NCI-H82 treated with DMSO at 0.1 percent for 48 hours (cell line): Measurements from ENCODE around the gene RPTOR.

Experiments
- DNase-seq: peaks from one replicate; lab custom pipeline; 2025; ENCODE audit not compliant: unreplicated experiment; lab: John Stamatoyannopoulos, UW

RPTOR gene

DNA sequence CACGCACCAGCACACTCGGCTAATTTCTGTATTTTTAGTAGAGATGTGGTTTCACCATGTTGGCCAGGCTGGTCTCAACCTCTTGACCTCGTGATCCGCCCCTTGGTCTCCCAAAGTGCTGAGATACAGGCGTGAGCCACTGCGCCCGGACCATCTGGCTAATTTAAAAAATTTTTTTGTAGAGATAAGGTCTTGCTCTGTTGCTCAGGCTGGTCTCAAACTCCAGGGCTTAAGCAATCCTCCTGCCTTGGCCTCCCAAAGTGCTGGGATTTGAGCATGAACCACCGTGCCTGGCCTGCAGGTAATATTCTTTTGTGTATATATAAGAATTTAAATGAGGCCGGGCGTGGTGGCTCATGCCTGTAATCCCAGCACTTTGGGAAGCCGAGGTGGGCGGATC is 115.0 kb downstream of the RPTOR start:
- no peak for DNase-seq

GRCh38 chr17:80660527-80661198 is 116.0 kb downstream of the RPTOR start:
- DNase-seq, result no peak

DNA sequence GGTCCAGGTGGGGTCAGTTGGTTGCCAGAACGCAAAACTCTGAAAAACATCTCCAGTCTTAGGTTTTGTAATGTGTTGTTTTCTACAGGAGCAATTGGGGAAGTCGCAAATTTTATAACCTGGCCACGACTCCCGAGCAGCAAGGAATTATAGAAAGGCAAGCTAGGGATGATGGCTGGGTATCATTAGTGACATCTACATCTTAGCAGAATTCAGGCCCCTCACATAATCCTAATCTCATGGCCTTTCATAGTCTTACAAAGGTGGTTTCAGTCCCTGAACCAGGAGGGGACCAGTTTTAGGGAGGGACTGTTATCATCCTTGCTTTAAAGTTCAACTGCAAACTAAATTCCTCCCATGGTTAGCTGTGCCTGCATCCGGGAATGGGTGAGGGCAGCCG is 117.9 kb downstream of the RPTOR start:
- DNase-seq, result no peak

DNA sequence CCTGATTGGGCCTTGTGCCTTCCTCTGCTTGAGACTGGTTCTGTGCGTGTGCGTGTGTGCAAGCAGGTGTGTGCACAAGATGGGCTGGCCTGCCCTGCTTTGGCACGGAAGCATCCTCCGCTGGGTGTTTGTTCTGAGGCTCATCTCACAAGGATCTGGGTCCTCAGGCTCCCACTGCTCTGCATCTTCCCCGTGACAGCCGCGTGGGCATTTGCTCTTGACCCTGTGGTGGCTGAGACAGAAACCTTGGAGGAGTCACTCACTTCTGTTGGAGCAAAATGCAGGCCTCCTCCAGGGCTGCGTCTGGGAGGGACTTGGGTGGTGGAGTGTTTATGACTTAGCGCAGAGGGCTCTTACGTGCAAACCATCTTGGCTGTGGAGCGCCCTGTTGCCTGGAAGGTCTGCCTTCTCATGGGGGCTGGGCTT is 119.2 kb downstream of the RPTOR start:
- DNase-seq, result no peak

GRCh38 chr17:80664217-80664790 is 119.7 kb downstream of the RPTOR start:
- no peak for DNase-seq

- no peak for DNase-seq
Measured at GRCh38 chr17:80665792-80666191, 121.2 kb downstream of the RPTOR start.

- DNase-seq, result no peak
Measured at GRCh38 chr17:80666867-80667266, 122.2 kb downstream of the RPTOR start.

- no peak for DNase-seq
Measured at GRCh38 chr17:80667462-80668277, 123.0 kb downstream of the RPTOR start.

- DNase-seq, result no peak
Measured at GRCh38 chr17:80668375-80669148, 123.9 kb downstream of the RPTOR start.

GRCh38 chr17:80671039-80671824 is 126.6 kb downstream of the RPTOR start:
- DNase-seq, result no peak

- DNase-seq, result no peak
Measured at GRCh38 chr17:80671825-80672110, 127.1 kb downstream of the RPTOR start.

- no peak for DNase-seq
Measured at GRCh38 chr17:80673152-80673920, 128.7 kb downstream of the RPTOR start.

DNA sequence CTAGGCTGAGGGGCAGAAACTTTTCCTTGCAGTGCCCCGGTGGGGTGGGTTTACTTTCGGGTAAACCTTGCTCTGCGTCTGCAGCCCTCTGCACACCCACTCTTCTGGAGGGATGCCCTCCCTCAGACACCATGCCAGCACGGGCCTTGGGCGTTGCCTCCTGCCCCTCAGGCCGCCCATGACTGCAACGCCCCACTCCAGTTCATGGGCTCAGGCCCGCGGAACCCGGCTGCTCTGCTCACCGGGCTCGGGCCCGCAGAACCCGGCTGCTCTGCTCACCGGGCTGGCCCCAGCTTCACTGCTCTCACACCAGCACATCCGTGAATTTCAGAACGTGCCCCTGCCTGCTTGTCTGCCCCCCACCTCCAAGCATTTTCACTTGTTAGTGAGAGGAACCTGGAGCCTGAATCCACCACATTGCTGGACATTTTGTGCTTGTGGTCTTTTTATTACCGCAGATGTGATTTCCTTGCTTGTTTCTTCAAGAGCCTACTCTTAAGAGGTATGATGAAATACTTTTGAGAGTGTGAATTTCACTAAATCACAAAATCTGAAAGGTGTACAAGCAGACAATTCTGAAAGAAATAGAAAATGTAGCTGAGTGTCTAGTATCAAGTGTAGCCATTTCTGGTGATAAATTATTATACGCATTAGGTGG is 130.9 kb downstream of the RPTOR start:
- no peak for DNase-seq

- DNase-seq, result no peak
Measured at GRCh38 chr17:80676096-80676466, 131.4 kb downstream of the RPTOR start.

- DNase-seq, result no peak
Measured at GRCh38 chr17:80676564-80676963, 131.9 kb downstream of the RPTOR start.

- DNase-seq, result no peak
Measured at GRCh38 chr17:80677214-80677756, 132.6 kb downstream of the RPTOR start.

DNA sequence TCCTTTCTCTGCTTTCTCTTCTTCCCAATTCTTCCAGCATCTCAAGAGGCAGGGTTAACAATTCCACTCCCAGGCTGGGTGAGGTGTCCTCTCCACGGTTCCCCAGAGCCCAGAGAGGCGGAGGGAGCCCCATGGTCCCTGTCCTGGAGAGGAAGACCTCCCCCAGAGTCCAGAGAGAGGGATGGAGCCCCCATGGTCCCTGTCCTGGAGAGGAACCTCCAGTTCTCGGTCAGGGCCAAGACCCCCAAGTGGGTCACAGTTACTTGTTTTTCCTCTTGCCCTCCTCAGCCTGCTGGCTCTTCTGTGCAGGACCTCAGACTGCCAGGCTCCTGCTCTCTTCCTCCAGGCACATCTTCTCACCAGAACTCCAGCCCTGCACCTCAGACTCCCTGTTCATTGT is 135.2 kb downstream of the RPTOR start:
- DNase-seq, result no peak

DNA sequence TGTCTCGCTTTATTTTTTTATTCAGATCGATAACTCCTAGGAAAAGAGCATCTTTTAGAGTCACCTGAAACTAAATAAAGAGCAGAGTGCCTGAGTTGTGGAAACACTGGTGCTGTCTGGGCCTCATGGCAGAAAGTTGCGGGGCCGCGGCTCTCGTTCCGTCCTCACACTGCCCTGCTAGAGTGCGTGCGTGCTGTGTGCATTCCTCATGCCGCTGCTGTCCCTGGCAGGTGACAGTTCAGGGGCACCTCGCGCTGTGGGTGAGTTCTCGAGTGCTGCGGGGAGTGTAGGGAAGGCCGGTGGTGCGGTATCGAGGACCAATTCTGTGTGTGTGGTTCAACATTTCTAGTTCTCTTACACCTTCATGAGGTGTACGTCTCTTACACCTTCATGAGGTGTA is 136.6 kb downstream of the RPTOR start:
- DNase-seq, result no peak

DNA sequence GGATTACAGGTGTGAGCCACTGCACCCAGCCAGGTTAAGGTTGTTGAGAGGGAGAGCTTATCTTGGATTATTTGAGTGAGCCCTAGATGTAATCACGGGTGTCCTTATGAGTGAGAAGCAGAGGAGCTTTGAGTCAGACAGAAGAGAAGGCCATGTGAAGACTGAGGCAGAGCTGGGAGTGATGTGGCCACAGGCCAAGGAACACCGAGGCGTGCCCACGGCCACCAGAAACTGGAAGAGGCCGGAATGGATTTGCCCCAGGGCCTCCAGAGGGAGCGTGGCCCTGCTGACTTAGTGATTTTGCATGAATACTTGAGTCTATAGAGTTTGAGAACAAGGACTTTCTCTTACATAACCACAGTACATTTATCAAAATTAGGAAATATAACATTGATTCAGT is 137.7 kb downstream of the RPTOR start:
- DNase-seq, result no peak
